K562 (cell line): ENCODE measurements around the gene ASPRV1. TPM values are rescaled to one million over a fixed set of nuclear protein-coding genes. Genes with fewer than 3 reads are reported as not detected.
A peak's percentile ranks its signal among the peaks of the same experiment; 100 is the strongest.

ENCODE experiments used
- MNT ChIP-seq, 2 experiments: fragments of 450-650 bp; conservative IDR thresholded peaks; 2 replicates each; pipeline ENCODE4 v1.6.1; 2017; ENCODE audit warnings: mild to moderate bottlenecking in 2 of 2, moderate library complexity in 2 of 2
- TAF9B ChIP-seq: fragments of 450-650 bp; IDR thresholded peaks from 2 replicates; pipeline ENCODE4 v1.6.1; 2018; ENCODE audit warnings: mild to moderate bottlenecking; ENCODE audit not compliant: partially characterized antibody
- ZBTB2 ChIP-seq: fragments of 450-650 bp; IDR thresholded peaks from 2 replicates; pipeline ENCODE4 v1.6.1; 2016; ENCODE audit warnings: antibody characterized with exemption
- ZBTB33 ChIP-seq: sonication (generic); formaldehyde crosslinking; IDR thresholded peaks from 2 replicates; pipeline ENCODE4 v1.8.1; 2023; ENCODE audit warnings: mild to moderate bottlenecking, missing genetic modification reagents
- ZBTB34 ChIP-seq: fragments of 250-450 bp; sonication (Bioruptor Pico); IDR thresholded peaks from 2 replicates; pipeline ENCODE4 v1.8.0; 2021; ENCODE audit warnings: mild to moderate bottlenecking, moderate library complexity
- polyA plus RNA-seq, 8 experiments: library from polyadenylated mRNA; depleted of rRNA in 4 of 8; stranded (reverse) in 5 of 8; unstranded in 3 of 8; fragments of >200 nt; fragmentation: Nextera tagmentation in 2 of 8; fragmentation: Illumina TruSeq in 1 of 8; extraction: Ambion mirVana in 2 of 8; extraction: Trizol in 1 of 8; gene quantifications; 2 replicates each; pipeline versions ENCODE4 v1.2.1 to v1.2.3, GENCODE V29; 2011 to 2014; ENCODE audit warnings: inconsistent platforms in 1 of 8, missing spikeins in 1 of 8
- total RNA-seq, 7 experiments: library from RNA; depleted of rRNA in 6 of 7; stranded (reverse); fragments of >200 nt in 6 of 7; fragmentation: Illumina TruSeq in 2 of 7; extraction: Trizol in 2 of 7; gene quantifications; 2 replicates each; pipeline versions ENCODE4 v1.2.1 to v1.2.3, GENCODE V29; 2011 to 2021; ENCODE audit warnings: low replicate concordance in 1 of 7
- TF ChIP-seq, protein P1 (sequence below): fragments of 450-650 bp; IDR thresholded peaks from 2 replicates; pipeline ENCODE4 v1.6.1; 2016; ENCODE audit warnings: mild to moderate bottlenecking, moderate library complexity

Gene ASPRV1
- total and polyA plus RNA-seq, 9 of the 15 experiments (the other 6 are each of a cell fraction or from before 2014, with no cell fraction given): 0.17 to 0.72 (median 0.47) TPM; not detected in 1

DNA sequence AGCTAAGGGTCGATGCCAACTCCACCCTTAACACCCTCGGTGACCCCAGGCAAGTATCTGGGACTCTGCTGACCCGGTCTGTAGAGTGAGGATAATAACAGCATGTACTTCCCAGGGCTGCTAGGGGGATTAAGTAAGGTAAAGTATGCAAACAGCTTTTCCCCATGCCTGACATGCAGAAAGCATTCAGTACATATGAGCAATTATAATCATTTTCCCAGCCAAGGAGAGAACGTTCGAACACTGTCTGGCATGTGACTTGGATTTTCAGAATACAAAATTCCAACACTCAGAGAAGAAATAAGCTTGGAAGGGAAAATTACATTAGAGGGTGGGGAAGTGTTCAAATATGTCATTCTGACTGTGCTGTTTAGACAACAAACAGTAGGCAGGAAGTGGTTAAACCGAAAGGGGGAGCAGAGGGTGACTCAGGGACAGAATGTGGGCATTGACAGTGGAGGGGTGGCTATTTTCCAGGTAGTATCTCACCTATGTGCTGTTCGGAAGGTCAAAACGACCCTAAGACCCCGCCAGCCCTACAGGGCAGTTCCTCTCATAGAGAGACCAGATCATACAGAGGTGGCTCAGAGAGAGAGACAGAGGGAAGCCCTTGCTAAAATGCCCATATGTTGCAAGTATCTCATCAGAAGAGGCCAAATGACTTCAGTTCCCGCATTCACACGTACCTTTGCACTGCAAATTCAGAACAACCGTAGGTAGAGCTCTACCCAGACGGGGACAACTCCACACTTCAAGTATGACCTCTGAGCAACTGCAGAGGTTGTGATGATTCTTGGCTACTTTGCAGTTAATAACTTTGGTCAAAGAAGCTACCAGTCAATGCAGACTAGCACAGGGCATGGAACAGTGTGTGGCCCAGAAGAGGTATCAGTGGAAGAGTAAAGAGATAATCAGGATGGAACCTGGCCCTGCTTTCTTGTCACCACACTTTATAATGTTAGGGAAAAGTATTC lies 14.8 kb downstream of the ASPRV1 start (continued):
- 0 out of 2 replicates have a peak, but pooled peaks have one; percentile 25 for TF ChIP-seq ZBTB2
- TF ChIP-seq ZBTB33 (CRISPR knock-in tag): no peak
- TF ChIP-seq MNT (conservative IDR thresholded peaks at IDR 0.05): no peak
- TF ChIP-seq ZBTB34 (CRISPR knock-in tag): no peak
- TF ChIP-seq, protein P1, sequence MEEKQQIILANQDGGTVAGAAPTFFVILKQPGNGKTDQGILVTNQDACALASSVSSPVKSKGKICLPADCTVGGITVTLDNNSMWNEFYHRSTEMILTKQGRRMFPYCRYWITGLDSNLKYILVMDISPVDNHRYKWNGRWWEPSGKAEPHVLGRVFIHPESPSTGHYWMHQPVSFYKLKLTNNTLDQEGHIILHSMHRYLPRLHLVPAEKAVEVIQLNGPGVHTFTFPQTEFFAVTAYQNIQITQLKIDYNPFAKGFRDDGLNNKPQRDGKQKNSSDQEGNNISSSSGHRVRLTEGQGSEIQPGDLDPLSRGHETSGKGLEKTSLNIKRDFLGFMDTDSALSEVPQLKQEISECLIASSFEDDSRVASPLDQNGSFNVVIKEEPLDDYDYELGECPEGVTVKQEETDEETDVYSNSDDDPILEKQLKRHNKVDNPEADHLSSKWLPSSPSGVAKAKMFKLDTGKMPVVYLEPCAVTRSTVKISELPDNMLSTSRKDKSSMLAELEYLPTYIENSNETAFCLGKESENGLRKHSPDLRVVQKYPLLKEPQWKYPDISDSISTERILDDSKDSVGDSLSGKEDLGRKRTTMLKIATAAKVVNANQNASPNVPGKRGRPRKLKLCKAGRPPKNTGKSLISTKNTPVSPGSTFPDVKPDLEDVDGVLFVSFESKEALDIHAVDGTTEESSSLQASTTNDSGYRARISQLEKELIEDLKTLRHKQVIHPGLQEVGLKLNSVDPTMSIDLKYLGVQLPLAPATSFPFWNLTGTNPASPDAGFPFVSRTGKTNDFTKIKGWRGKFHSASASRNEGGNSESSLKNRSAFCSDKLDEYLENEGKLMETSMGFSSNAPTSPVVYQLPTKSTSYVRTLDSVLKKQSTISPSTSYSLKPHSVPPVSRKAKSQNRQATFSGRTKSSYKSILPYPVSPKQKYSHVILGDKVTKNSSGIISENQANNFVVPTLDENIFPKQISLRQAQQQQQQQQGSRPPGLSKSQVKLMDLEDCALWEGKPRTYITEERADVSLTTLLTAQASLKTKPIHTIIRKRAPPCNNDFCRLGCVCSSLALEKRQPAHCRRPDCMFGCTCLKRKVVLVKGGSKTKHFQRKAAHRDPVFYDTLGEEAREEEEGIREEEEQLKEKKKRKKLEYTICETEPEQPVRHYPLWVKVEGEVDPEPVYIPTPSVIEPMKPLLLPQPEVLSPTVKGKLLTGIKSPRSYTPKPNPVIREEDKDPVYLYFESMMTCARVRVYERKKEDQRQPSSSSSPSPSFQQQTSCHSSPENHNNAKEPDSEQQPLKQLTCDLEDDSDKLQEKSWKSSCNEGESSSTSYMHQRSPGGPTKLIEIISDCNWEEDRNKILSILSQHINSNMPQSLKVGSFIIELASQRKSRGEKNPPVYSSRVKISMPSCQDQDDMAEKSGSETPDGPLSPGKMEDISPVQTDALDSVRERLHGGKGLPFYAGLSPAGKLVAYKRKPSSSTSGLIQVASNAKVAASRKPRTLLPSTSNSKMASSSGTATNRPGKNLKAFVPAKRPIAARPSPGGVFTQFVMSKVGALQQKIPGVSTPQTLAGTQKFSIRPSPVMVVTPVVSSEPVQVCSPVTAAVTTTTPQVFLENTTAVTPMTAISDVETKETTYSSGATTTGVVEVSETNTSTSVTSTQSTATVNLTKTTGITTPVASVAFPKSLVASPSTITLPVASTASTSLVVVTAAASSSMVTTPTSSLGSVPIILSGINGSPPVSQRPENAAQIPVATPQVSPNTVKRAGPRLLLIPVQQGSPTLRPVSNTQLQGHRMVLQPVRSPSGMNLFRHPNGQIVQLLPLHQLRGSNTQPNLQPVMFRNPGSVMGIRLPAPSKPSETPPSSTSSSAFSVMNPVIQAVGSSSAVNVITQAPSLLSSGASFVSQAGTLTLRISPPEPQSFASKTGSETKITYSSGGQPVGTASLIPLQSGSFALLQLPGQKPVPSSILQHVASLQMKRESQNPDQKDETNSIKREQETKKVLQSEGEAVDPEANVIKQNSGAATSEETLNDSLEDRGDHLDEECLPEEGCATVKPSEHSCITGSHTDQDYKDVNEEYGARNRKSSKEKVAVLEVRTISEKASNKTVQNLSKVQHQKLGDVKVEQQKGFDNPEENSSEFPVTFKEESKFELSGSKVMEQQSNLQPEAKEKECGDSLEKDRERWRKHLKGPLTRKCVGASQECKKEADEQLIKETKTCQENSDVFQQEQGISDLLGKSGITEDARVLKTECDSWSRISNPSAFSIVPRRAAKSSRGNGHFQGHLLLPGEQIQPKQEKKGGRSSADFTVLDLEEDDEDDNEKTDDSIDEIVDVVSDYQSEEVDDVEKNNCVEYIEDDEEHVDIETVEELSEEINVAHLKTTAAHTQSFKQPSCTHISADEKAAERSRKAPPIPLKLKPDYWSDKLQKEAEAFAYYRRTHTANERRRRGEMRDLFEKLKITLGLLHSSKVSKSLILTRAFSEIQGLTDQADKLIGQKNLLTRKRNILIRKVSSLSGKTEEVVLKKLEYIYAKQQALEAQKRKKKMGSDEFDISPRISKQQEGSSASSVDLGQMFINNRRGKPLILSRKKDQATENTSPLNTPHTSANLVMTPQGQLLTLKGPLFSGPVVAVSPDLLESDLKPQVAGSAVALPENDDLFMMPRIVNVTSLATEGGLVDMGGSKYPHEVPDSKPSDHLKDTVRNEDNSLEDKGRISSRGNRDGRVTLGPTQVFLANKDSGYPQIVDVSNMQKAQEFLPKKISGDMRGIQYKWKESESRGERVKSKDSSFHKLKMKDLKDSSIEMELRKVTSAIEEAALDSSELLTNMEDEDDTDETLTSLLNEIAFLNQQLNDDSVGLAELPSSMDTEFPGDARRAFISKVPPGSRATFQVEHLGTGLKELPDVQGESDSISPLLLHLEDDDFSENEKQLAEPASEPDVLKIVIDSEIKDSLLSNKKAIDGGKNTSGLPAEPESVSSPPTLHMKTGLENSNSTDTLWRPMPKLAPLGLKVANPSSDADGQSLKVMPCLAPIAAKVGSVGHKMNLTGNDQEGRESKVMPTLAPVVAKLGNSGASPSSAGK: 0 out of 2 replicates have a peak, but pooled peaks have one; percentile 20
- TF ChIP-seq TAF9B: no peak
